ENCODE results near the gene NDRG2. TPM values are rescaled to one million over a fixed set of nuclear protein-coding genes. Genes with fewer than 3 reads are reported as not detected.

NDRG2 gene
- total and polyA plus RNA-seq, 9 of the 15 experiments (the other 6 are each of a cell fraction or from before 2014, with no cell fraction given) = 10.1 to 105 (median 41.0) TPM

DNA sequence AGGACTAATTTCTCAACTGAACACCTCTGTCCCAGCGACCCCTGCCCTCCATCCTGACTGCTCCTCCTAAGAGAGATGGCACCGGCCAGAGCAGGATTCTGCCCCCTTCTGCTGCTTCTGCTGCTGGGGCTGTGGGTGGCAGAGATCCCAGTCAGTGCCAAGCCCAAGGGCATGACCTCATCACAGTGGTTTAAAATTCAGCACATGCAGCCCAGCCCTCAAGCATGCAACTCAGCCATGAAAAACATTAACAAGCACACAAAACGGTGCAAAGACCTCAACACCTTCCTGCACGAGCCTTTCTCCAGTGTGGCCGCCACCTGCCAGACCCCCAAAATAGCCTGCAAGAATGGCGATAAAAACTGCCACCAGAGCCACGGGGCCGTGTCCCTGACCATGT is 18.1 kb upstream of the NDRG2 start (continued):
- TF ChIP-seq, protein P1, sequence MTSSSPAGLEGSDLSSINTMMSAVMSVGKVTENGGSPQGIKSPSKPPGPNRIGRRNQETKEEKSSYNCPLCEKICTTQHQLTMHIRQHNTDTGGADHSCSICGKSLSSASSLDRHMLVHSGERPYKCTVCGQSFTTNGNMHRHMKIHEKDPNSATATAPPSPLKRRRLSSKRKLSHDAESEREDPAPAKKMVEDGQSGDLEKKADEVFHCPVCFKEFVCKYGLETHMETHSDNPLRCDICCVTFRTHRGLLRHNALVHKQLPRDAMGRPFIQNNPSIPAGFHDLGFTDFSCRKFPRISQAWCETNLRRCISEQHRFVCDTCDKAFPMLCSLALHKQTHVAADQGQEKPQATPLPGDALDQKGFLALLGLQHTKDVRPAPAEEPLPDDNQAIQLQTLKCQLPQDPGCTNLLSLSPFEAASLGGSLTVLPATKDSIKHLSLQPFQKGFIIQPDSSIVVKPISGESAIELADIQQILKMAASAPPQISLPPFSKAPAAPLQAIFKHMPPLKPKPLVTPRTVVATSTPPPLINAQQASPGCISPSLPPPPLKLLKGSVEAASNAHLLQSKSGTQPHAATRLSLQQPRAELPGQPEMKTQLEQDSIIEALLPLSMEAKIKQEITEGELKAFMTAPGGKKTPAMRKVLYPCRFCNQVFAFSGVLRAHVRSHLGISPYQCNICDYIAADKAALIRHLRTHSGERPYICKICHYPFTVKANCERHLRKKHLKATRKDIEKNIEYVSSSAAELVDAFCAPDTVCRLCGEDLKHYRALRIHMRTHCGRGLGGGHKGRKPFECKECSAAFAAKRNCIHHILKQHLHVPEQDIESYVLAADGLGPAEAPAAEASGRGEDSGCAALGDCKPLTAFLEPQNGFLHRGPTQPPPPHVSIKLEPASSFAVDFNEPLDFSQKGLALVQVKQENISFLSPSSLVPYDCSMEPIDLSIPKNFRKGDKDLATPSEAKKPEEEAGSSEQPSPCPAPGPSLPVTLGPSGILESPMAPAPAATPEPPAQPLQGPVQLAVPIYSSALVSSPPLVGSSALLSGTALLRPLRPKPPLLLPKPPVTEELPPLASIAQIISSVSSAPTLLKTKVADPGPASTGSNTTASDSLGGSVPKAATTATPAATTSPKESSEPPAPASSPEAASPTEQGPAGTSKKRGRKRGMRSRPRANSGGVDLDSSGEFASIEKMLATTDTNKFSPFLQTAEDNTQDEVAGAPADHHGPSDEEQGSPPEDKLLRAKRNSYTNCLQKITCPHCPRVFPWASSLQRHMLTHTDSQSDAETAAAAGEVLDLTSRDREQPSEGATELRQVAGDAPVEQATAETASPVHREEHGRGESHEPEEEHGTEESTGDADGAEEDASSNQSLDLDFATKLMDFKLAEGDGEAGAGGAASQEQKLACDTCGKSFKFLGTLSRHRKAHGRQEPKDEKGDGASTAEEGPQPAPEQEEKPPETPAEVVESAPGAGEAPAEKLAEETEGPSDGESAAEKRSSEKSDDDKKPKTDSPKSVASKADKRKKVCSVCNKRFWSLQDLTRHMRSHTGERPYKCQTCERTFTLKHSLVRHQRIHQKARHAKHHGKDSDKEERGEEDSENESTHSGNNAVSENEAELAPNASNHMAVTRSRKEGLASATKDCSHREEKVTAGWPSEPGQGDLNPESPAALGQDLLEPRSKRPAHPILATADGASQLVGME (CRISPR knock-in tag; IDR thresholded peaks at IDR 0.05) = no peak
- TF ChIP-seq ZNF253 (CRISPR knock-in tag; conservative IDR thresholded peaks at IDR 0.05) = no peak
- TF ChIP-seq ZNF197 (CRISPR knock-in tag; IDR thresholded peaks at IDR 0.05; ENCODE audit: low read depth) = no peak
- TF ChIP-seq, protein P2, sequence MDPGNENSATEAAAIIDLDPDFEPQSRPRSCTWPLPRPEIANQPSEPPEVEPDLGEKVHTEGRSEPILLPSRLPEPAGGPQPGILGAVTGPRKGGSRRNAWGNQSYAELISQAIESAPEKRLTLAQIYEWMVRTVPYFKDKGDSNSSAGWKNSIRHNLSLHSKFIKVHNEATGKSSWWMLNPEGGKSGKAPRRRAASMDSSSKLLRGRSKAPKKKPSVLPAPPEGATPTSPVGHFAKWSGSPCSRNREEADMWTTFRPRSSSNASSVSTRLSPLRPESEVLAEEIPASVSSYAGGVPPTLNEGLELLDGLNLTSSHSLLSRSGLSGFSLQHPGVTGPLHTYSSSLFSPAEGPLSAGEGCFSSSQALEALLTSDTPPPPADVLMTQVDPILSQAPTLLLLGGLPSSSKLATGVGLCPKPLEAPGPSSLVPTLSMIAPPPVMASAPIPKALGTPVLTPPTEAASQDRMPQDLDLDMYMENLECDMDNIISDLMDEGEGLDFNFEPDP (CRISPR knock-in tag; IDR thresholded peaks at IDR 0.05) = no peak
- TF ChIP-seq RNF2 (IDR thresholded peaks at IDR 0.05) = no peak
- TF ChIP-seq XRCC5 (IDR thresholded peaks at IDR 0.05; ENCODE audit: low read depth, low read length) = no peak
- TF ChIP-seq ELF1 (tag; IDR thresholded peaks at IDR 0.05) = no peak

All from K562 (cell line).